ENCODE data around the gene RUNX2. TPM values are rescaled to one million over a fixed set of nuclear protein-coding genes. Genes with fewer than 3 reads are reported as not detected.

RUNX2 gene
- total RNA-seq, 4 donors from 2014 or later: 1.4 to 40.4 (median 5.1) TPM

DNA sequence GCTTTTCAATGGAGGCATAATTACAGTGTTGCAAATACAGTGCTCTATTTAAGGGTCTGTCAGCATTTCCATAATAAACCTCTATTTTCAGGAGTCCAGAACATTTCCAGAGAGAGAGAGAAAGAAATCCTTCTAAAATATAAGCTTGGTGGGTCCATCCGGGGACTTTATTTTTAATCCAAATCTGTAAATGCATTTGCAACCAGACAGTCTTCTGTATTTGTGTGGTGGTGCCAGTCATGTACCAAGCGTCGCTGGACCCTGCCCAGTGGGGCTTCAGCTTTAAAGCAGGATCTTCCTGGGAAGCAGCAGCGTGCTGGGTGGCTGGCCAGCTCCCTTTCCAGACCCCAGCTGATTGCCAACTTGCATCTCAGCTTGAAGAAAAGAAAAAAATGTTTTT is 306.1 kb downstream of the RUNX2 start:
- no peak for TF ChIP-seq POLR2A (IDR thresholded peaks at IDR 0.05)
- TF ChIP-seq, protein P1, sequence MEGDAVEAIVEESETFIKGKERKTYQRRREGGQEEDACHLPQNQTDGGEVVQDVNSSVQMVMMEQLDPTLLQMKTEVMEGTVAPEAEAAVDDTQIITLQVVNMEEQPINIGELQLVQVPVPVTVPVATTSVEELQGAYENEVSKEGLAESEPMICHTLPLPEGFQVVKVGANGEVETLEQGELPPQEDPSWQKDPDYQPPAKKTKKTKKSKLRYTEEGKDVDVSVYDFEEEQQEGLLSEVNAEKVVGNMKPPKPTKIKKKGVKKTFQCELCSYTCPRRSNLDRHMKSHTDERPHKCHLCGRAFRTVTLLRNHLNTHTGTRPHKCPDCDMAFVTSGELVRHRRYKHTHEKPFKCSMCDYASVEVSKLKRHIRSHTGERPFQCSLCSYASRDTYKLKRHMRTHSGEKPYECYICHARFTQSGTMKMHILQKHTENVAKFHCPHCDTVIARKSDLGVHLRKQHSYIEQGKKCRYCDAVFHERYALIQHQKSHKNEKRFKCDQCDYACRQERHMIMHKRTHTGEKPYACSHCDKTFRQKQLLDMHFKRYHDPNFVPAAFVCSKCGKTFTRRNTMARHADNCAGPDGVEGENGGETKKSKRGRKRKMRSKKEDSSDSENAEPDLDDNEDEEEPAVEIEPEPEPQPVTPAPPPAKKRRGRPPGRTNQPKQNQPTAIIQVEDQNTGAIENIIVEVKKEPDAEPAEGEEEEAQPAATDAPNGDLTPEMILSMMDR (IDR thresholded peaks at IDR 0.05): no peak
- Histone ChIP-seq H3K36me3 (no peaks in the 10 kb centered on the region), H3K27ac (no peak overlapping the region), H3K9me3 (no peaks in the 10 kb centered on the region), H3K4me3 (no peak overlapping the region), H3K27me3 (no peaks in the 10 kb centered on the region), H3K4me1 (no peaks in the 10 kb centered on the region)
- no peak for DNase-seq

DNA sequence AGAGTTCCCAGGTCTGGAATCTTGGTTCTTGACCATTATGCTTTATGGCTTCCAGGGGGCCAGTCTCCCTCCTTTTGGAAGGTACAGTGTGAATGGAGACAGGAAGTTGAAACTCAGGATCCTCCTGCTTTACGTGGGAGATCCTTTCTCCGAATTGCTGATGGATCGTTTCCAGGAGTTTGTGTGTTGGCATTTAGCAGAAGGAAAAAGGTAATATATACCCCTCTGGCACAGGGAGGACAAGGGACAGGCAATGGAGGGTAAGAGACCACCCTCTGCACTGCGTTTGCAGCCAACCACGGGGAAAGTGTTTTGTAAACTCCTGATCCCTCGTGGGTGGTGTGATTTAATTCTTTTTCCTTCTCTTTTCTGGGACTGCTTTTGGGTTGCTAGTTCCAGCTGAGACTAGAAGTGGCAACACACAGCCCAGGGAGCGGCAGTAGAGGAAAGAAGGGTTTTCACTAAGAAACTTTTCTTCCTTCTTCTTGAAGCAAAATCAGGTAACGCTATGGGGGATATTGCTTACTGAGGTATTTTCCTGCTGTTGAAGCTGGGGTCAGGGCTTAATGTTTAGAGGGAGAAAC is 307.2 kb downstream of the RUNX2 start:
- Histone ChIP-seq H3K27ac (no peak overlapping the region), H3K9me3 (no peaks in the 10 kb centered on the region), H3K4me3 (no peak overlapping the region), H3K27me3 (no peaks in the 10 kb centered on the region), H3K36me3 (no peaks in the 10 kb centered on the region), H3K4me1 (no peaks in the 10 kb centered on the region)
- TF ChIP-seq POLR2A (IDR thresholded peaks at IDR 0.05): no peak
- TF ChIP-seq, protein P1 (IDR thresholded peaks at IDR 0.05): no peak
- DNase-seq: no peak

DNA sequence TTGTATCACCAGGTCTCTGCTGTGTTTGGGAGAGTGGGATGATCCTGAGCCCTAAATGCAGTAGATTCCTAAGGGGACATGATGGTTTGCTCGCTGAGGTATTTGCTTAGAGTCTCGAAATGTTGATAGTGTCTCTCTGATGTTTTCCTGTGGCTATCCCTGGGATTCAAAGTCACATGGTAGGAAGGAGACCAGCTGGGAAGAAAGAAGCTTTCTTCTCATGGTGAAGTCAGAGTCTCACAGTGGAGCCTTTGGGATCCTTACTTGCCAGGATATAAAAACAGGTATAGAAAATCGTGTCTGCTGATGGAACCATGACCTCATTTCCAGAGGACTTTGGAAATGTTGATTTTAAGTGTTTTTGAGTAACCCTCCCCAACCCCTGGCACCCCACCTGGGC is 308.9 kb downstream of the RUNX2 start:
- H3K9me3 ChIP-seq: no peaks in the 10 kb centered on the region

DNA sequence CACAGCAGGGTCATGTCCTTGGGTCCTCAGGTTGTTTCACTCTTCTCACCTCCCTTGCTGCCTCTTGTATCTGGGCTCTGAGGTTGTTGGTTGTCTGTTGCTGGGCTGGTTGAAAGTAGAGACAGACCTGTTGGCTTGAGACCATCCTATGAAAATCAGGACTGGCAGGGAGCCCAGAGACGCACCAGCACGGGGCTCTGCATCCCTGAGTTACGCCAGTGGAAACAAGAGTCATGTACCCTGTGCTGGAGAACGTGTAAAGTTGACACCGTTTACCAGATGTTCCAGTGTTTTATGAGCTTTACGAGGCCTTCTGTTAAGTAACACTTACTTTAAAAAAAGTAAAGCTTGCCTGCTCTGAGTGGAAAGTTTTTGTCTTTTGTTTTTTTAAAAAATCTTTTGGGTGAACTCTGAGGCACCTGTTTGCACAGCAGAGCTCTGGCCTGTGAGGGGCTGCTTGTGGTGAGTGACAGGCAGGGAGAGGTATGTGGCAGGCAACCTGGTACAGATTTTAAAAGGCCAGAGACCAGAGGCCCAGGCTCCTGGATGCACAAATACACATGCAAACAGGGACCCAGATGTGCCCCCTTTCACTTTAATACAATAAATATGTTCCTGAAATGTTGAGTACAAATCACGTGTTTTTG is 309.6 kb downstream of the RUNX2 start:
- Histone ChIP-seq H3K36me3 (no peaks in the 10 kb centered on the region), H3K27ac (no peak overlapping the region), H3K9me3 (no peaks in the 10 kb centered on the region), H3K4me1 (no peaks in the 10 kb centered on the region), H3K4me3 (no peak overlapping the region), H3K27me3 (no peaks in the 10 kb centered on the region)
- DNase-seq: no peak
- TF ChIP-seq POLR2A (IDR thresholded peaks at IDR 0.05): no peak
- TF ChIP-seq, protein P1 (IDR thresholded peaks at IDR 0.05): no peak

More for the DNA sequence above, 308.9 kb downstream of the RUNX2 start:
- TF ChIP-seq POLR2A (IDR thresholded peaks at IDR 0.05): no peak
- TF ChIP-seq, protein P1 (IDR thresholded peaks at IDR 0.05): no peak
- no peak overlapping the region for H3K27ac ChIP-seq
- H3K4me3 ChIP-seq: no peak overlapping the region
- H3K36me3 ChIP-seq: no peaks in the 10 kb centered on the region
- DNase-seq: no peak
- H3K27me3 ChIP-seq: no peaks in the 10 kb centered on the region
- H3K4me1 ChIP-seq: no peaks in the 10 kb centered on the region

DNA sequence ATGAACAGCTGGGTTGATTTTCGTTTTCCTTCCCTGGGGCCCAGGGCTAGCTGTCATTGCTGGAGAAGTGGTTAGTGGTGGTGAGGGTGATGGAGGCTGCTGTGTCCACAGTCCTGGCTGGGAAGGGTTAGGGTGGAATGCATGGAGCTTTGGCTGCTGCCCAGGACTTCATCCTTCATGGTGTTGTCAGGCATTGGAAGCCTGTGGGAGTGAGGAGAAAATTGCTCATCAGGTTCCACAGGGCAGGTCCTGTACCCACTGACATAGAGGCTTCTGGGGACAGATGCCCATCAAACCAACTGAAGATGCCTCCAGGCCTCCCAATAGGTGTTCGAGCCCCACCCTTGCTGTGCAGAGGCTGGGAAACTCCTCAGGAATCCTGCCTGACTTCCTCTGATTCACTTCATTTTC is 312.0 kb downstream of the RUNX2 start:
- no peaks in the 10 kb centered on the region for H3K27me3 ChIP-seq
- H3K36me3 ChIP-seq: no peaks in the 10 kb centered on the region
- H3K4me3 ChIP-seq: no peak overlapping the region
- no peaks in the 10 kb centered on the region for H3K4me1 ChIP-seq
- no peaks in the 10 kb centered on the region for H3K9me3 ChIP-seq
- no peak overlapping the region for H3K27ac ChIP-seq
- DNase-seq: no peak
- TF ChIP-seq, protein P1 (IDR thresholded peaks at IDR 0.05): no peak
- no peak for TF ChIP-seq POLR2A (IDR thresholded peaks at IDR 0.05)

Measured in Peyer's patch (tissue), 4 donors.